Esophagus muscularis mucosa (tissue), 4 donors: Measurements from ENCODE around the gene GRIN2D. TPM values are rescaled to one million over a fixed set of nuclear protein-coding genes. Genes with fewer than 3 reads are reported as not detected.

Source experiments
- DNase-seq: peaks from one replicate; pipeline ENCODE4 v3.0.0-alpha.2; 2017; ENCODE audit errors: extremely low spot score
- H3K27ac ChIP-seq, 4 donors: fragments of 200-600 bp; sonication (generic); replicated peaks in 1 of 4; 1 replicate in 3 of 4; 2 replicates in 1 of 4; pipeline ENCODE4 v1.5.1; 2016 to 2019; ENCODE audit warnings: mild to moderate bottlenecking in 1 of 4
- H3K27me3 ChIP-seq, 4 donors: fragments of 200-600 bp; sonication (generic); one replicate each; pipeline versions ENCODE4 v1.5.1 to v1.6.0; 2016 to 2019
- H3K36me3 ChIP-seq, 4 donors: fragments of 200-600 bp; sonication (generic); one replicate each; pipeline ENCODE4 v1.5.1; 2016 to 2019
- H3K4me1 ChIP-seq, 4 donors: fragments of 200-600 bp; sonication (generic); one replicate each; pipeline ENCODE4 v1.5.1; 2016 to 2019
- H3K4me3 ChIP-seq, 4 donors: fragments of 200-600 bp; sonication (generic); 1 replicate in 2 of 4; 2 replicates in 2 of 4; pipeline ENCODE4 v1.5.1; 2016 to 2019; ENCODE audit warnings: mild to moderate bottlenecking in 4 of 4, moderate library complexity in 1 of 4
- H3K9me3 ChIP-seq, 4 donors: fragments of 200-600 bp; sonication (generic); 1 replicate in 3 of 4; 2 replicates in 1 of 4; pipeline ENCODE4 v1.5.1; 2016 to 2019
- CTCF ChIP-seq, 3 experiments: fragments of 200-600 bp in 2 of 3; fragments of 450-650 bp in 1 of 3; sonication (generic) in 2 of 3; IDR thresholded peaks; one replicate each; pipeline ENCODE4 v1.5.1; 2017 to 2019; ENCODE audit warnings: antibody characterized with exemption in 3 of 3, mild to moderate bottlenecking in 2 of 3, moderate library complexity in 1 of 3
- EP300 ChIP-seq: sonication (generic); formaldehyde crosslinking; IDR thresholded peaks from one replicate; pipeline ENCODE4 v1.6.1; 2017; ENCODE audit warnings: antibody characterized with exemption
- POLR2A ChIP-seq: fragments of 450-650 bp; IDR thresholded peaks from one replicate; pipeline ENCODE4 v1.6.1; 2017; ENCODE audit warnings: antibody characterized with exemption, moderate library complexity, mild to moderate bottlenecking, low read depth
- POLR2AphosphoS5 ChIP-seq, 2 donors: sonication (generic); formaldehyde crosslinking; IDR thresholded peaks; one replicate each; pipeline ENCODE4 v1.6.1; 2017; ENCODE audit warnings: antibody characterized with exemption in 2 of 2
- WGBS: methylation state at CpG from one replicate; pipeline ENCODE4 v1.1.5; 2018; 5-methylcytosine and 5-hydroxymethylcytosine counted together
- intact Hi-C: fragments of 100-400 bp; cut with DNase I; formaldehyde crosslinking; loops from one replicate; pipeline ENCODE4 v1.15.1; 2023
- total RNA-seq, 4 donors: library from RNA; depleted of rRNA; stranded (reverse); fragments of >200 nt; gene quantifications; one replicate each; pipeline versions ENCODE4 v1.1.0 to v1.2.1, GENCODE V29; 2016

Gene GRIN2D
- total RNA-seq, 4 donors from 2014 or later = 0.19 to 0.42 (median 0.37) TPM

- 21% methylated on average over 6 of the region's 6 CpGs for WGBS
- Histone ChIP-seq H3K36me3 (no peaks in the 10 kb centered on the region), H3K27me3 (peaks cover 7 to 76% (median 57%) of the 10 kb centered on the region in 4 donors), H3K4me1 (peaks cover 25 to 59% (median 43%) of the 10 kb centered on the region in 4 donors), H3K27ac (no peak overlapping the region), H3K4me3 (no peak overlapping the region), H3K9me3 (no peaks in the 10 kb centered on the region)
- intact Hi-C loops = no loop called here
- no peak for TF ChIP-seq POLR2AphosphoS5 (IDR thresholded peaks at IDR 0.05)
- TF ChIP-seq EP300 = no peak
- no peak for TF ChIP-seq POLR2A
- TF ChIP-seq CTCF (IDR thresholded peaks at IDR 0.05) = no peak
- no peak for DNase-seq
Observed at GRCh38 chr19:48395170-48395455, 1.6 kb downstream of the GRIN2D start.

GRCh38 chr19:48395499-48395898, 2.0 kb downstream of the GRIN2D start:
- no peak for TF ChIP-seq CTCF (IDR thresholded peaks at IDR 0.05)
- TF ChIP-seq POLR2A = no peak
- no peak for TF ChIP-seq EP300
- TF ChIP-seq POLR2AphosphoS5 (IDR thresholded peaks at IDR 0.05) = no peak
- no peak for DNase-seq
- intact Hi-C loops = no loop called here
- Histone ChIP-seq H3K4me3 (no peak overlapping the region), H3K4me1 (peaks cover 22 to 59% (median 40%) of the 10 kb centered on the region in 4 donors), H3K27ac (no peak overlapping the region), H3K27me3 (peaks cover 7 to 76% (median 57%) of the 10 kb centered on the region in 4 donors), H3K36me3 (no peaks in the 10 kb centered on the region), H3K9me3 (no peaks in the 10 kb centered on the region)
- 36% methylated on average over 9 of the region's 9 CpGs for WGBS

GRCh38 chr19:48396016-48396823, 2.8 kb downstream of the GRIN2D start:
- Histone ChIP-seq H3K9me3 (no peaks in the 10 kb centered on the region), H3K27me3 (peaks cover 7 to 76% (median 57%) of the 10 kb centered on the region in 4 donors), H3K27ac (no peak overlapping the region), H3K4me1 (peaks cover 22 to 59% (median 40%) of the 10 kb centered on the region in 4 donors), H3K36me3 (no peaks in the 10 kb centered on the region), H3K4me3 (no peak overlapping the region)
- no peak for DNase-seq
- 52% methylated on average over 22 of the region's 24 CpGs for WGBS
- intact Hi-C loops = no loop called here
- TF ChIP-seq POLR2AphosphoS5 (IDR thresholded peaks at IDR 0.05) = no peak
- TF ChIP-seq CTCF (IDR thresholded peaks at IDR 0.05) = no peak
- no peak for TF ChIP-seq POLR2A
- no peak for TF ChIP-seq EP300

- peaks cover 22 to 55% (median 38%) of the 10 kb centered on the region in 4 donors for H3K4me1 ChIP-seq
- no peak overlapping the region for H3K4me3 ChIP-seq
- no peaks in the 10 kb centered on the region for H3K9me3 ChIP-seq
- no peak for TF ChIP-seq POLR2AphosphoS5 (IDR thresholded peaks at IDR 0.05)
- intact Hi-C loops = no loop called here
- H3K27ac ChIP-seq = no peak overlapping the region
- peaks cover 7 to 76% (median 57%) of the 10 kb centered on the region in 4 donors for H3K27me3 ChIP-seq
- WGBS = no CpG with 5 or more reads among the region's 2 CpGs
- no peak for DNase-seq
- H3K36me3 ChIP-seq = no peaks in the 10 kb centered on the region
Observed at GRCh38 chr19:48396824-48397176, 3.3 kb downstream of the GRIN2D start.

GRCh38 chr19:48397263-48398101, 4.0 kb downstream of the GRIN2D start:
- WGBS = 65% methylated on average over 22 of the region's 22 CpGs
- Histone ChIP-seq H3K9me3 (no peaks in the 10 kb centered on the region), H3K4me3 (peak overlapping the region; percentile 44 to 62 (median 46)), H3K27me3 (peaks cover 7 to 69% (median 54%) of the 10 kb centered on the region in 4 donors), H3K27ac (no peak overlapping the region), H3K36me3 (no peaks in the 10 kb centered on the region), H3K4me1 (peaks cover 22 to 54% (median 38%) of the 10 kb centered on the region in 4 donors)
- intact Hi-C loops = no loop called here
- no peak for DNase-seq
- TF ChIP-seq EP300 (no peak), POLR2AphosphoS5 (IDR thresholded peaks at IDR 0.05) (no peak), POLR2A (no peak), CTCF (IDR thresholded peaks at IDR 0.05) (no peak)
